GM21390 (cell line): Measurements from ENCODE around the gene GLCE.
"Not testable (repeated sequence)": the region's sequence is repeated elsewhere in the genome, so short reads cannot be mapped to it uniquely, and the experiment has no call there.

Experiments used
- ATAC-seq: cut with Tn5 transposase; IDR thresholded peaks from one replicate; pipeline ENCODE4 v1.9.1; 2021; ENCODE audit not compliant: unreplicated experiment

Gene GLCE

DNA sequence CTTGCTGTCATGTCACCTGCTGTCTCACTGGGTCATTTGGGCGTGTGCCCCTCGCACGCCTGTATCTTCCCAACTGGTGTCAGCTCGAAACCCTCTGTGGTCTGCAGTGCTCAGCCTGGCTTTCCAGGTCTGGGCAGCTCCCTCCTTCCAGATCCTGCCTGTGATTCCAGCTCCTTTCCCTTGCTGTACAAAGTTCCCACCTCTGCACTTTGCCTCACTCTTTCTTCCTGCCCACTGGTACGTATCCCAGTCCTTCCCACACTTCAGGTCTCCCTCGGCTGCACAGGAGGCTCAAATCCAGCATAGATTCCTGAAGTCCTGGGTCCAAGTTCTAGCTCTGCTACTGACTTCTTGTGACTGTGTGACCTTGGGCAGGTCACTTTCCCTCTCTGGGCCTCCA lies 136.2 kb downstream of the GLCE start:
- ATAC-seq, result no peak

DNA sequence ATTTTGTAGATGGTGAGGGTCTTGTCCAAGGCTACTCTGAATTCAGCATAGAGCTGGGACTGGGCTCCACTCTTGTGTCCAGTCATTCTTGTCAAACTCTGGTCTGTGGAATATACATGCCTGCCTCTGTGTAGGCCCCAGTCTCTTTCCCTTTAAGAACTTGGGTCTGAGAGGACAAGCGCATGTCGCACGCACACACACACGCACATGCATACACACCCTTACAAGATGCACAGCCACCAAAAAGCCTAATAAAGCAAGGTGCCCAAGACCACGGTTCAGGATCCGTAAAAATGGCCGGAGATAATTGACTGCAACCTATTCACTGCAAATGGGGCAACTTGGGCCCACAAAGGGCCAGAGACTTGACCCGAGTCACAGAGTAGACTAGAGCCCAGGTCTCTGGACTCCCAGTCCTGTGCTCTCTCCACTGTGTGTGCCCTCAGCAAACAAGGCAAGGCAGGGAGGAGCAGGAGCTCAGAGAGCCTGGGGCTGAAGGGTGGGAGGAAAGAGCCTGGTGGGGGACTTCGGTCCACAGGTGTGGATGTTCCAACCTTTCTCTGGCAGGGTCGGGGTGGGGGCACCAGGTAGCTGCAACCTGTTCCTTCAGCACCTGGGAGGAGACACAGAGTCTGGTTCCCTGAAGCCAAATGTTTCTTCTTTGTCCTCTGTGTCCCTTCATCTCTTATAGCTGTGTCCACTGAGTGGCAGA lies 137.4 kb downstream of the GLCE start:
- ATAC-seq, result no peak

DNA sequence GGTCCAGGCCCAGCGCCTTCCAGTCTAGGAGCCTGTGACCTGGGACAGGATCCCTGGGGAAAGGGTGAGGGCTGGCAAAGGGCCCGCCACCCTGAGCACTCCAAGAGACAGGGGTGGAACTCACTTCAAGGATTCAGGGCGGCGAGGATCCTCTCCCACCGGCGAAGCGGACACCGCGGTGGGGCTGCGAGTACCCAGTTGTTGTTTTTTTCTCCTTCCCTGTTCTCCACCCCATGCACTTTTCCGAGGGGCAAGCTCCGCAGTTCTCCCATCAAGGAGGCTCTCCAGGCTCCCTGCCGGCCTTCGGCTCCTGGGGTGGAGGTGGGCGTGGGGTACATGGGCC lies 137.9 kb downstream of the GLCE start:
- no peak for ATAC-seq

DNA sequence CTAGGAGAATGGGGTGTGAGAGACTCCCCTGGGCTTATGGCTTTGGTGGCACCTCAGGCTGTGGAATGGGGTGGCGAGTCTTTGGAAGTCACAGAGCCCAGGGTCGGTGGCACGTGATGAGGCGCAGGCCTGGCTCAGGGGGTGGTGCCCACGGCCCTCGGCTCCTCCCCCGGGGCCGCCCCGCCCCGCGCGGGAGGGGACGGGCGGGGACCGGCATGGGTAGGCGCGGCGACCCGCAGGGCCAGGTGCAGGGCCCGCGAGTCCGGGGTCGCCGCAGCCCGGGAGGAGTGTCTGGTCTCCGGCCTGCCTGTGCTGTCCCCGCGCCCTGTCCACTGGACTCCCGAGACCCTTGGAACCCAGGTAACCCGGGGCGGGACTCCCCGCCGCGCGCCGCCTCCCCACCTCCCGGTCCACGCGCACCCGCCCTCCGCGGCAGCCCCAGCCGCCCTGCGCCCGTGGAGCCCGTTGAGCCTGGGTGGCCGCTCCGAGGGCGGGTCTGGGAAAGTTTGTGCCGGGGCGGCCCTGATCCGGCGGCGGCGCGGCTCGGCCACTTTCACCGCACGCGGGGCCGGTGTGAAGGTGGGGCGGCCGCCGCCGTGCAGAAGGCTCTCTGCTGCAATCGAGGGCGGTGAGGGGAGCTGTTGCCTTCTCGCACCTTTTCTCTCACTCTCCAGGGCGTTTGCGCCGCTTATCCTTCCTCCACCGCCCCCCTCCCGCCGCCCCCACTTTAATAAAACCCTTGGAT lies 138.4 kb downstream of the GLCE start, which contains the start of gene PAQR5:
TSS of gene PAQR5 (plus strand) at position 216 of the 745 bp plus-strand sequence. CDS start 61,169 bp downstream, outside the sequence.
- ATAC-seq, result no peak

DNA sequence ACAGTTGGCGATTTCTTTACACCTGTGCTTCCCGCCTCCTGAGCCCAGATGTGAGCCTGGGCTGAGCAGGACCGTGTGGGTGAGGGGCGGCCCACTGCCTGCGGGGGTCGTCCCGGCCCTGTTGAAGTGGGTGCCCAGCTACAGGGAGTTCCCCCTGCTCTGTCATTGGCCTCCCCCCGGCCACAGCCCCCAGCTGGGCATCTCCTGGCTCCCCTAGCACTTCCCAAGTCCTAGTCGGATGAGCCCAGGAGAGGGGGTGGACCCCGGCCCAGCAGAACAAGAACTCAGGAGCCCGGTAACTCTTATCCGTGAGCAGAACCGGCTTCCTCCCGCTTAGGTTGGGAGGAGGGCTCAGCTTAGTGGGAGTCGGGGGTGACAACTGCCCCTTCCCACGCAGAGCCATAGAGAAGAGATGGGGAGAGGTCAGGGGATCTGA lies 139.0 kb downstream of the GLCE start:
- ATAC-seq, result no peak

DNA sequence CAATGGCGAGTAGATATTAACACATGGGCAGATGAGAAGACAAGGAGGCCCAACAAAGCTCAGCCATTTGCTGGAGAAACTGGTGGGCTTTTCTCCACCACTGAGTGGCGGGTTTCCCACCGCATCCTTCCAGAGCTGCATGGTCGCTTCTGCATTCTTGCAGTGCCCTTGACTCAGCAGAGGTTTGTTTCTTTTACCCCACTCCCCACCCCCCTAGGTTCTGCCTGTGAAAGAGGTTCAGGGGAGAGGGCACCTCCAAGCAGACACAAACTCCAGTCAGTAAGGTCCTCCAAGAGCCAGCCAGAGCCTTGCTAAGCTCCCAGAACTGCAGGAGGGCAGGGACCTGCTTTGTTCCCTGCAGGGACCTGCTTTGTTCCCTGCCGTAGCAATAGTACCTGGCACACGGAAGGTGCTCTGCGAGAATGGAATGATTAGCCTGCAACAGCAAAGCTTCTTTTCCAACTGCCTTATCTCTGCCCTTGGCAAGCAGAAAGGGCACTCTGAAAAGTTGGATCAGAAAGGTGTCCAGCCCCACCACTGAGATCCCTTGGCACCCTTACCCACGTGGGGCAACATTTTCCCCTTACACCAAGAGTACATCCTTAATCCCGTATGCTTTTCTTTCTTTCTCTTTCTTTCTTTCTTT lies 139.6 kb downstream of the GLCE start:
- no peak for ATAC-seq

DNA sequence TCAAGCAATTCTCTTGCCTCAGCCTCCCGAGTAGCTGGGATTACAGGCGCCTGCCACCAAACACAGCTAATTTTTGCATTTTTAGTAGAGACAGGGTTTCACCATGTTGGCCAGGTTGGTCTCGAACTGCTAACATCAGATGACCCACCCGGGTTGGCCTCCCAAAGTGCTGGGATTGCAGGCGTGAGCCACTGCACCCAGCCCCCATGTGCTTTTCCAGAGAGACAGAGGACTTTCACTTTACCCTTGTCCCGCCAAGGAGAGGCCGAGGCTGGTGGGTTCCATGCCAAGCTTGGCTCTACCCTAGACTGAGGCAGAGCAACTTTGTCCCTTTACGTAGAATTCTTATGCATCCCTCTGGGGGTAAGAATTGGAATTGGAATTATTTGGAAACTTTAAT lies 140.7 kb downstream of the GLCE start:
- not testable (repeated sequence) for ATAC-seq

DNA sequence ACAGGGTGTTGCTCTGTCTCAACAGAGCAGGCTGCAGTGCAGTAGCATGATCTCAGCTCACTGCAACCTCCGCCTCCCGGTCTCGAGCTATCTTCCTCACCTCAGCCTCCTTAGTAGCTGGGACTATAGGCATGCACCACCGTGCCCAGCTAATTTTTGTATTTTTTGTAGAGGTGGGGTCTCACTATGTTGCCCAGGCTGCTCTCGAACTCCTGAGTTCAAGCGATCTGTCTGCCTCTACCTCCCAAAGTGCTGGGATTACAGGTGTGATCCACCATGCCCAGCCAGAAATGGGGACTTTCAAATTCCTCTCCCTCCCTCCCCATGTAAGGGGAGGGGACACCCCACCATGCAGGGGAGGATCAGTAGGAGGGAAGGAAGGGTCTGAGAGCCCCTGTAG lies 141.7 kb downstream of the GLCE start:
- ATAC-seq, result not testable (repeated sequence)

DNA sequence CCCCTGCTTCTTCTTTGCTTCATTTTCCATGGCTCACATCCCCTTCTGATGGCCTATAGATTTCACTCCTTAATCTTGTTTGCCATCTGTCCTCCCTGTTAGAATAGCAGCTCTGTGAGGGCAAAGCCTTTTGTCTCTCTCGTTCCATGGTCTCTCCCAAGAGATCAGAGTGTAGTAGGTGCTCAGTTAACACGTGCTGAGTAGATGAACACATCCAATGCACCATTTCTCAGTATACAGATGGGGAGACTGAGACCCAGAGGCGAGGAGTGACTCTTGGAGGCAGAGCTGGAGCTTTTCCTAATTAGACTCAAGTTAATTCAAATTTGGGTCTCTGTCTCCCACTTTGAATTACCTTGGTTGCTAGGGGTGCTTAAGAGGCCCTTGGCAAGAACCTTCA lies 142.5 kb downstream of the GLCE start:
- ATAC-seq, result no peak

DNA sequence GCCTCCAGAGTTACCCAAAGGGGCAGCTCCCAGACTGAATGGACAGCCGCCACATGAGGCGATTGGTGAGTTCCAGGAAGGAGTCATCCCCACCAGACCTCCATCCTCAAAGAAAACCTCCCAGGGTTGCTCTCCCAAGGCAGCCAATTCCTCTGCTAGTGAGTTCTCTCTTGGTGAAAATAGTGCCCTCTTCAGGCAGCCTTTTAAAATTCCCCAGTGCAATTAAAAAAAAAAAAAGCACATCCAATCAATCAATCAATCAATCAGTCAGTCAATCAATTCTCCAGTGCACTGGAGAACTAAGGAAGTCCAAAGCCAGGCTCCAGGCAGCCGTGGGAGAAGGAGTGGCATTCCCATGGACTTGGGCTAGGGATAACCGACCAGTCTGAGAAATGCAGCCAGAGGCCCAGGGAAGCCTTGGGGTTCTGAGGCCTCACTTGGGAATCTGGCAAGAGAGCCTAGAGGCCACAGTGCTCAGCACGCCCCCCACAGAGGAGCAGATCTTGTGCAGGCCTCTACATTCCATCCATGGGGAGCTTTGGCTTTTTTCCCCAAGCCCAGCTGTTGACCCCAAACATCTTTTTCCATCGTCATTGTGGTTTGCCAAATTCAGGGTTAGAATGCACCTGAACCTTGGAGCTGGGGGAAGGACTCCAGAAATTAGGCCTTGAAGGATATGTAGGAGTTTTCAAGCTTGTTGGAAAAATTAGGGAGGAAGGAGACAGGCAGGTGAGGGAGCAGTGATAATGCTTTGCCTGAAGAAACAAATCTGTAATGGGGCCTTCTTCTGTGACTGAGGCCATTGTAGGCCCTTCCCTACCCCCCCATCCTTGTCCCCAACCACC lies 143.1 kb downstream of the GLCE start:
- ATAC-seq, result no peak

DNA sequence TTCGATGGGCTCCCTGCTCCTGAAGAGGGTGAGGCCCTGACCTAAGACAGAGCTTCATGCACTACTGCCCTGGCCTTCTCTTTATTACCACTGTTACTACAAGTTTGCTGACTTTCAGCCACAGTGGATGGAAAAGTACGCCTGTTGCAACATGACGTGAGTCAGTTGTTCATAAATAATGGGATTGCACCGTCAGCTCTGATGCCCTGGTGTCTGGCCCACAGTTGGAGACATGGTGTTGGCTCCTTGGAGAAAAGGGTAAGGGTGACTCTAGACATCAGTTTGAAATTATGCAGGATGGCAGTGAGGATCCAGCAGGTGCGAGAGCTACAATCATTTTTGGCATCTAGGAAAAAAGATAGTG lies 143.7 kb downstream of the GLCE start:
- no peak for ATAC-seq

DNA sequence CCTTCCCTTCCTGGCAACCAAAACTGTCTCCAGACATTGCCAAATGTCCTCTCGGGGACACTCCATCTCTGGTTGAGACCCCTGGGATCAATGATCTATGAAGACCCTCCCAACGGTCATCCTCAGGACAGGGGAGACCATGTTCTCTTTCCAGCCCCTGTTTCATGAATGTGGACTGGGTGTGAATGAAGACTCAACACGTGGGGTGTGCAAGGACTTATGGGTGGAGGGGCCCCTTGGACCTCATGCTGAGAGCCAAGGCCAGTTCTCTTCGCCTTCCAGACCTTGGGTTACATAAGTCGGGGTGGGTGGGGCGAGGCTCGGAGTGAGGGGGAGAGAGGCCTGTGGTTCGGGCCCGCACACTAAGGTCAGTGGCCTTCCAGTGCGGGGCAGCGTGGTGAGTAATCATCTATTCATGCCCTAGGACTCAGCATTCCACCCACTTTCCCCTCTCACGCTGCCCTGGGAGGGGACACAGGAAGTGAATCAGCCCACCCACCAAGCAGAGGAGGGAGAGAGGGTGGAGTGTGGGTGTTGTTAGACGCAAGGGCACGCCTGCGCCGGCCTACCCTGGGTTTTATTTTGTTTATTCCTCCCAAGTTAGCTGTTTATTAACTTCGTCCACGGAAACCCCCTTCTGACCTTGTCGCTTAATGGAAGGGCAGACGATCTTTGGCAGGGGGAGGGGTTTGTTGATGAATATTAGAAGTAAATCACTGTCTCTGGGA lies 144.9 kb downstream of the GLCE start:
- no peak for ATAC-seq

DNA sequence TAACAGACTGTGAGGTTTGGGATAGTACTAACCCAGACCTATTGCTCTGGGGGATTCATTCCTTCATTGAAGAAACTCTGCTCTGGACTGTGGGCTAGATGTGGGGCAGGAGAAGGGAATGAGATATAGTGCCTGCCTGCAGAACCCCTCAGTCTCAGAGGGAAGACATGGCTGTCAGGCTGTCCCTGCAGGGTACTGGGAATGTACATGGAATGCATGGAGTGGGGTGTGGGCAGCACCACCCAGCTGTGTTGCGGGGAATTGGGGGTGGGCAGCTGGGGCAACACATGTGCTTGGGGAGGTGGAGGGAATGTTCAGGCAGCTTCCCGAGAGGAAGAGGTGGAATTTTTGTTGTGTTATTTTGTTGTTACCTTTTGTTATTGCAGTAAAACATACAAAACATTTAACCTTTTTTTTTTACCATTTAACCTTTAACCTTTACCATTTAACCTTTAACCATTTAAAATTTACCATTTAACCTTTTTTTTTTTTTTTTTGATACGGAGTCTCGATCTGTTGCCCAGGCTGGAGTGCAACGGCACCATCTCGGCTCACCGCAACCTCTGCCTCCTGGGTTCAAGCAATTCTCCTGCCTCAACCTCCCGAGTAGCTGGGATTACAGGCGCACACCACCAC lies 145.6 kb downstream of the GLCE start:
- no peak for ATAC-seq

DNA sequence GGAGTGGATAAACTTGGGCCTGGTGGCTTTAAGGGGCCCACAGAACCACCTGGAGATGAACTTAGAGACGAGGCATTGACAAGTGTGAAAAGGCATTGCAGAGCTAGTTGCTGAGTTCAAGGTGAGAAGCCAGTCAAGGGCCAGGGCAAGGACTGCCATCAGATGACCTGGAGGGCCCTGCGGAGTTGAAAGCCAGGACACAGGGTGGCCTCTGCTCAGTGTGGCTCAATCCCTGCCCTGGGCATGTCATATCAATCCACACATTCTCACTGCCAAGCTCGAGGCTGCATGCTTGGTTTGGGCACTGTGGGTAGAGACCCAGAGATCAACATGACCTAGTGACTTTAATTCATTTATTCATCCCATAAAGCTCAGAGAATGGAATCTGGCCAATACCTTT lies 147.5 kb downstream of the GLCE start:
- no peak for ATAC-seq

DNA sequence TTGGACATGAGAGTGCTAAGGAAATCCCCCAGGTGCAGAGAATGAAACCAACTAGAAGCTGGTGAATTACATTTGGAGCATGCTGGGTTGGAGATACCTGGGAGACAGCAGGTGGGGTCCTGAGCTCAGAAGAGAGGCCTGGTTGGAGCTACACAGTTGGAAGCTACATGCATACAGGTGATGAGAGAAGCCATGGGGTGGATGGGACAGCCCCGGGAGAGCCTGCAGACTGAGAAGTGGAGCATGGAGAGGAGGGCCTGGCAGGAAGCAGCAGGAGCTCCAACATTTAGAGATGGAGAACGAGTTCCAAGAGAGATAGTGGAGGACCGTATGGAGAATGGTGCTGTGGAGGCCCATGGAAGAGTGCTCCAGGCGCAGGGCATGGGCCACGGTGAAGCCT lies 148.5 kb downstream of the GLCE start:
- ATAC-seq, result no peak

DNA sequence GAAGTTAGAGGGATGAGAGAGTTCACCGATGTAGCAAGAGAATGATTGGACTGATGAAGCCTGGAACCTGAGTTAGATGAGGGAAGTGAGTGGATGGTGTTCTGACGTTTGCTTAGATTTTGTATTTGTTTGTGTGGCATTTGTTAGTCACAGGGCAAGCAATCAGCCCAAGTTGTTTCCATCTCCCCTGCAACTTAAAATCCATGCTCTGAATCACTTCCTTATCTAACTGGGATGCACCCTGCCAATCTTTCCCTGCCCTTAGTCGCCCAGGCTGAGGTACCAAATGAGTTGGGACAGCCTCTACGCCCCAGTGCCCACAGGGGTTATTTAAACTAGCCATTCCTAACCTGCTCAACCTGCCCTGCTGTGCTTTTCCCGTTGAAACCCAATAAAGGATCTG lies 150.9 kb downstream of the GLCE start:
- ATAC-seq, result no peak

DNA sequence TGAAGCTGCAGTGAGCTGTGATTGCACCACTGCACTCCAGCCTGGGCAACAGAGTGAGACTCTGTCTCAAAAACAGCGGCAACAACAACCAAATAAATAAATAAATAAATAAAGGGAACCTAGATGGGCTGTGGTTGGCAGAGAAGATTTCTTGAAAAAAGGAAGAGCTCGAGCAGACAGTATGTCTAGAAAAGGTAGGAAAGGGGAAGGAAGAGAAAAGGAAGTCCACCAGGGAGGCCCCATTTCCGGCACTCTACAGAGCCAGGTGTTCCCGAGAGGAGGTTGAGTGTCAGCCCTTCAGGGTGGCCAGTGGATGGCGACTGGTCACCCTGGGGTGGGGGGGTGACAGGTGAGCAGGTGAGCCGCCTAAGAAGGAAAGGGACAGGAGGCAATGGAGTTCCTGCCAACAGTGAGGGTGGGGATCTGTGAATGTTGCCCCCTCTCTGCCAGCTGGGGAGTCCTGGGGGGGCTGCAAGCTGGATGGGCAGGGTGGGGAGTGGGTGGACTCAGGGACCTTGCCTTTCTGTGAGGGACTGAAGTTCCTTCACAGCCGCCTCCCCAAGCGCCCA lies 153.1 kb downstream of the GLCE start:
- no peak for ATAC-seq

DNA sequence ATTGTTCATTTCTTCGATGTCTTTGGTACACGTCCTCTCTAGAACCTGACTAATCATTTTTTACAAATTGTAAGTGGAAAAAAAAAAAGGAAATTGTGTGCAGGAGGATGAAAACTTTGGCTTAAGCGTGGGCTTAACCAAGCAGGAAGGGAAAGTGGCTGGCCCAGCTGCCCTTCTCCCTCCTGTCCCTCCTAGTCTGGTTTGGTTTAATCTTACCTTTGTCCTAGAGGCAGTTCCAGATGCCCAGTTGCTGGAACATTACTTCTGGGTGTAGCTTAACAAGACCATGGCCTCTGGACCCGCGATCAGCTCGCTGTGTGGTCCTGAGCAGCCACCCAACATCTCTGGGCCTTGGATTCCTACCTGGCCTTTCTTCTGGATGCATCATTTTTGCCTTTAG lies 153.7 kb downstream of the GLCE start:
- ATAC-seq, result no peak

DNA sequence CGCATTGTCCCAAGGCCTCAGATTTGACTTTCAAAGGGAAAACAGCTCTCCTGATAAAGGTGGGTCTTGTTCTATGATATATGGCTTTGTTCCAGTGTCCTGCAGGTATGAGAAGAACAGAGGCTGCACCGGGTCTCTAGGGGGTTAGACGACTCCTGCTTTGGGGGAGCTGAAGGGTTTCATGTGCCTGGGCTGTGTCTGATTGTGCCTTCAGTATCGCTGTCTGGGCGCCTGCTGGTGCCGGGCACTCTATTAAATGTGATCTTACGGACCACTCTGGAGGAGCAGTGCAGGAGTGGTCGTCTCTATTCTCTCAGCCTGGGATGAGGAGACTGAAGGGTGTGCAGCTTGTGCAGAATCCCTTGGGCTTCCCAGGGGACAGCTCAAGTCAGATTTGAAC lies 154.3 kb downstream of the GLCE start:
- ATAC-seq, result no peak
